Endothelial cell of umbilical vein (primary cell): ENCODE results near the gene TVP23A. TPM values are rescaled to one million over a fixed set of nuclear protein-coding genes. Genes with fewer than 3 reads are reported as not detected.

ENCODE experiments used
- BruUV-seq: library from RNA; stranded (reverse); fragments of 400-500 nt; replicated peaks from 2 replicates; lab custom pipeline; 2021; lab: Mats Ljungman, UMichigan
- CTCF ChIA-PET: fragments of 300-600, 350-600 bp; sonication (Branson Sonifier 250); formaldehyde crosslinking; loops from one replicate; lab custom pipeline; 2021; ENCODE audit warnings: antibody characterized with exemption, inconsistent platforms; lab: Charles Lee
- POLR2A ChIA-PET: fragments of 300-600, 350-600 bp; sonication (Branson Sonifier 250); formaldehyde crosslinking; loops from one replicate; lab custom pipeline; 2021; ENCODE audit warnings: antibody characterized with exemption, inconsistent platforms; lab: Charles Lee
- DNase-seq: peaks from one replicate; pipeline ENCODE4 v3.0.0-alpha.2; 2011; ENCODE audit warnings: low read depth, low spot score
- FAIRE-seq: peaks from 2 replicates; lab custom pipeline; 2011; peaks lifted over from hg19 to GRCh38; lab: Jason Lieb, UNC
- H2AFZ ChIP-seq: 2 replicates; pipeline ENCODE4 v1.6.0; 2012; ENCODE audit warnings: low read depth, low read length, control low read depth, inconsistent platforms
- H3K27ac ChIP-seq: 2 replicates; pipeline ENCODE4 v1.5.1; 2011; ENCODE audit warnings: low read depth, mild to moderate bottlenecking, control low read depth, low read length, moderate library complexity; ENCODE audit not compliant: insufficient read depth
- H3K27me3 ChIP-seq, 2 experiments: 2 replicates each; pipeline versions ENCODE4 v1.6.0 to v1.6.1; 2011; ENCODE audit warnings: low read length in 2 of 2, mixed read lengths in 1 of 2; ENCODE audit not compliant: control insufficient read depth in 2 of 2, insufficient read depth in 2 of 2
- H3K36me3 ChIP-seq, 2 experiments: 2 replicates in 1 of 2; 3 replicates in 1 of 2; pipeline ENCODE4 v1.5.1; 2011; ENCODE audit warnings: low read length in 2 of 2, mild to moderate bottlenecking in 1 of 2, moderate library complexity in 1 of 2; ENCODE audit not compliant: control insufficient read depth in 2 of 2, insufficient read depth in 2 of 2; ENCODE audit errors: extremely low read depth in 1 of 2
- H3K4me1 ChIP-seq: 3 replicates; pipeline ENCODE4 v1.5.1; 2011; ENCODE audit warnings: mild to moderate bottlenecking, low read length; ENCODE audit not compliant: control insufficient read depth, insufficient read depth; ENCODE audit errors: extremely low read depth
- H3K4me2 ChIP-seq: 2 replicates; pipeline ENCODE4 v1.6.1; 2011; ENCODE audit warnings: low read length, control low read depth, mixed read lengths; ENCODE audit not compliant: insufficient read depth
- H3K4me3 ChIP-seq, 3 experiments: fragments of 200-600 bp in 1 of 3; sonication (generic), shearing (Covaris generic) in 1 of 3; replicated peaks in 1 of 3; 2 replicates each; pipeline ENCODE4 v1.5.1; 2011 to 2016; ENCODE audit warnings: control low read depth in 3 of 3, low read length in 3 of 3, mild to moderate bottlenecking in 2 of 3, inconsistent platforms in 1 of 3, low read depth in 1 of 3, moderate library complexity in 1 of 3; ENCODE audit not compliant: insufficient read depth in 1 of 3
- H3K79me2 ChIP-seq: 2 replicates; pipeline ENCODE4 v1.6.0; 2012; ENCODE audit warnings: low read length, inconsistent platforms; ENCODE audit not compliant: control insufficient read depth, insufficient read depth
- H3K9ac ChIP-seq: replicated peaks from 2 replicates; pipeline ENCODE3; 2011; ENCODE audit warnings: low read length, control low read depth; ENCODE audit not compliant: insufficient read depth; ENCODE audit errors: extremely low read depth
- H3K9me1 ChIP-seq: replicated peaks from 3 replicates; pipeline ENCODE4 v1.6.0; 2011; ENCODE audit warnings: mild to moderate bottlenecking, low read length; ENCODE audit not compliant: control insufficient read depth, insufficient read depth; ENCODE audit errors: extremely low read depth
- H3K9me3 ChIP-seq: replicated peaks from 2 replicates; pipeline ENCODE4 v1.5.1; 2012; ENCODE audit warnings: low read length, inconsistent platforms; ENCODE audit not compliant: control insufficient read depth, insufficient read depth
- H4K20me1 ChIP-seq: replicated peaks from 2 replicates; pipeline ENCODE3; 2011; ENCODE audit warnings: mild to moderate bottlenecking, low read length; ENCODE audit not compliant: control insufficient read depth, insufficient read depth; ENCODE audit errors: extremely low read depth
- EZH2 ChIP-seq: IDR thresholded peaks from 2 replicates; pipeline ENCODE4 v1.6.1; 2012; ENCODE audit warnings: borderline replicate concordance, low read depth, mild to moderate bottlenecking, moderate library complexity, low read length, inconsistent platforms; ENCODE audit not compliant: severe bottlenecking
- FOS ChIP-seq: IDR thresholded peaks from 2 replicates; pipeline ENCODE4 v1.6.1; 2011; ENCODE audit warnings: mild to moderate bottlenecking, low read length, moderate library complexity, borderline replicate concordance; ENCODE audit not compliant: insufficient read depth
- GATA2 ChIP-seq: IDR thresholded peaks from 2 replicates; pipeline ENCODE4 v1.7.0; 2011; ENCODE audit warnings: low read depth, mild to moderate bottlenecking, moderate library complexity, mixed read lengths, low read length; ENCODE audit not compliant: insufficient read length, insufficient read depth
- JUN ChIP-seq: IDR thresholded peaks from 2 replicates; pipeline ENCODE4 v1.6.1; 2011; ENCODE audit warnings: borderline replicate concordance, low read depth; ENCODE audit not compliant: insufficient read length, insufficient read depth
- MYC ChIP-seq: IDR thresholded peaks from one replicate; pipeline ENCODE4 v1.6.1; 2011; ENCODE audit warnings: mild to moderate bottlenecking, low read depth, low read length
- POLR2A ChIP-seq: IDR thresholded peaks from 2 replicates; pipeline ENCODE4 v1.6.1; 2012; ENCODE audit warnings: low read depth, mild to moderate bottlenecking, control low read depth, low read length
- POLR2AphosphoS5 ChIP-seq: IDR thresholded peaks from 2 replicates; pipeline ENCODE4 v1.6.1; 2012; ENCODE audit warnings: low read depth, mild to moderate bottlenecking, control low read depth, low read length, moderate library complexity; ENCODE audit not compliant: insufficient read depth
- dilution Hi-C: fragments of 300-500 bp; cut with MboI; formaldehyde crosslinking; loops from one replicate; pipeline ENCODE4 v1.15.0; 2019; ENCODE audit warnings: low sequenced_read_pairs; ENCODE audit not compliant: extremely low pct_ligation_motif_present
- intact Hi-C: fragments of 100-400 bp; cut with micrococcal nuclease; formaldehyde crosslinking; loops from one replicate; pipeline ENCODE4 v1.10.0; 2022
- polyA plus RNA-seq, 4 experiments: library from polyadenylated mRNA; depleted of rRNA in 3 of 4; stranded (reverse) in 3 of 4; unstranded in 1 of 4; fragments of >200 nt; gene quantifications; 2 replicates each; pipeline versions ENCODE4 v1.2.1 to v1.2.3, GENCODE V29; 2011 to 2012; ENCODE audit warnings: missing spikeins in 1 of 4
- total RNA-seq: library from RNA; stranded (reverse); gene quantifications from 2 replicates; pipeline ENCODE4 v1.2.3, GENCODE V29; 2021
- TF ChIP-seq, protein P1 (sequence below): IDR thresholded peaks from 2 replicates; pipeline ENCODE4 v1.6.1; 2011; ENCODE audit not compliant: insufficient read depth, insufficient read length
- TF ChIP-seq, protein P2 (sequence below), 2 donors: IDR thresholded peaks; 1 replicate in 1 of 2; 2 replicates in 1 of 2; pipeline ENCODE4 v1.5.1; 2011; ENCODE audit warnings: low read length in 2 of 2, mild to moderate bottlenecking in 2 of 2, moderate library complexity in 2 of 2, control low read depth in 1 of 2, inconsistent platforms in 1 of 2, low read depth in 1 of 2; ENCODE audit not compliant: insufficient read depth in 1 of 2; ENCODE audit errors: extremely low read depth in 1 of 2

Gene TVP23A
- total and polyA plus RNA-seq, 2 donors (not counting 3 experiments of a cell fraction or from before 2014, with no cell fraction given): not detected

GRCh38 chr16:10750793-10751192 lies 67.8 kb downstream of the TVP23A start:
- dilution Hi-C loops (no loop called here), intact Hi-C loops (no loop called here)
- Histone ChIP-seq H4K20me1 (no peaks in the 10 kb centered on the region), H3K4me3 (no peak overlapping the region), H3K9ac (no peak overlapping the region), H3K27me3 (no peaks in the 10 kb centered on the region), H3K4me1 (no peaks in the 10 kb centered on the region), H3K79me2 (no peaks in the 10 kb centered on the region), H2AFZ (no peak overlapping the region), H3K4me2 (no peak overlapping the region), H3K9me1 (no peaks in the 10 kb centered on the region), H3K36me3 (no peaks in the 10 kb centered on the region), H3K9me3 (no peaks in the 10 kb centered on the region), H3K27ac (no peak overlapping the region)
- CTCF ChIA-PET: no interaction called here
- FAIRE-seq: no peak
- POLR2A ChIA-PET: no interaction called here
- DNase-seq: no peak
- TF ChIP-seq JUN: no peak
- TF ChIP-seq, protein P1, sequence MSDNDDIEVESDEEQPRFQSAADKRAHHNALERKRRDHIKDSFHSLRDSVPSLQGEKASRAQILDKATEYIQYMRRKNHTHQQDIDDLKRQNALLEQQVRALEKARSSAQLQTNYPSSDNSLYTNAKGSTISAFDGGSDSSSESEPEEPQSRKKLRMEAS: no peak
- no peak for TF ChIP-seq POLR2AphosphoS5
- TF ChIP-seq FOS: no peak
- TF ChIP-seq EZH2: no peak
- no peak for TF ChIP-seq MYC
- TF ChIP-seq GATA2: no peak
- no peak for TF ChIP-seq POLR2A
- TF ChIP-seq, protein P2, sequence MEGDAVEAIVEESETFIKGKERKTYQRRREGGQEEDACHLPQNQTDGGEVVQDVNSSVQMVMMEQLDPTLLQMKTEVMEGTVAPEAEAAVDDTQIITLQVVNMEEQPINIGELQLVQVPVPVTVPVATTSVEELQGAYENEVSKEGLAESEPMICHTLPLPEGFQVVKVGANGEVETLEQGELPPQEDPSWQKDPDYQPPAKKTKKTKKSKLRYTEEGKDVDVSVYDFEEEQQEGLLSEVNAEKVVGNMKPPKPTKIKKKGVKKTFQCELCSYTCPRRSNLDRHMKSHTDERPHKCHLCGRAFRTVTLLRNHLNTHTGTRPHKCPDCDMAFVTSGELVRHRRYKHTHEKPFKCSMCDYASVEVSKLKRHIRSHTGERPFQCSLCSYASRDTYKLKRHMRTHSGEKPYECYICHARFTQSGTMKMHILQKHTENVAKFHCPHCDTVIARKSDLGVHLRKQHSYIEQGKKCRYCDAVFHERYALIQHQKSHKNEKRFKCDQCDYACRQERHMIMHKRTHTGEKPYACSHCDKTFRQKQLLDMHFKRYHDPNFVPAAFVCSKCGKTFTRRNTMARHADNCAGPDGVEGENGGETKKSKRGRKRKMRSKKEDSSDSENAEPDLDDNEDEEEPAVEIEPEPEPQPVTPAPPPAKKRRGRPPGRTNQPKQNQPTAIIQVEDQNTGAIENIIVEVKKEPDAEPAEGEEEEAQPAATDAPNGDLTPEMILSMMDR (IDR thresholded peaks at IDR 0.05; ENCODE audit: extremely low read depth in 1 of 2, insufficient read depth in 1 of 2, low read depth in 1 of 2, low read length in 2 of 2): no peak
- no TSS peak for BruUV-seq
